Skeletal muscle tissue (tissue), 4 donors: ENCODE results near the gene MGAM2. TPM values are rescaled to one million over a fixed set of nuclear protein-coding genes. Genes with fewer than 3 reads are reported as not detected.

Source experiments
- H3K27ac ChIP-seq: one replicate; pipeline ENCODE4 v1.7.0; 2013; ENCODE audit warnings: mild to moderate bottlenecking, low read depth, low read length, inconsistent platforms
- H3K27me3 ChIP-seq, 3 donors: one replicate each; pipeline ENCODE4 v1.7.0; 2013; ENCODE audit warnings: low read length in 3 of 3; ENCODE audit not compliant: control insufficient read depth in 3 of 3, insufficient read depth in 3 of 3
- H3K36me3 ChIP-seq, 3 donors: one replicate each; pipeline ENCODE4 v1.7.0; 2013; ENCODE audit warnings: low read length in 3 of 3; ENCODE audit not compliant: control insufficient read depth in 3 of 3, insufficient read depth in 3 of 3
- H3K4me1 ChIP-seq, 3 donors: one replicate each; pipeline ENCODE4 v1.7.0; 2013; ENCODE audit warnings: low read length in 3 of 3, mild to moderate bottlenecking in 3 of 3; ENCODE audit not compliant: control insufficient read depth in 3 of 3, insufficient read depth in 3 of 3
- H3K4me3 ChIP-seq, 3 donors: one replicate each; pipeline ENCODE4 v1.7.0; 2013; ENCODE audit warnings: low read length in 3 of 3
- H3K9ac ChIP-seq, 3 donors: one replicate each; pipeline ENCODE4 v1.7.0; 2013; ENCODE audit warnings: low read length in 3 of 3, mild to moderate bottlenecking in 3 of 3, moderate library complexity in 2 of 3, low read depth in 1 of 3
- H3K9me3 ChIP-seq, 3 donors: one replicate each; pipeline ENCODE4 v1.7.0; 2013; ENCODE audit warnings: low read length in 3 of 3; ENCODE audit not compliant: control insufficient read depth in 3 of 3
- total RNA-seq: library from RNA; depleted of rRNA; stranded (reverse); fragments of >200 nt; gene quantifications from one replicate; pipeline ENCODE4 v1.2.3, GENCODE V29; 2014
- donor health status: Osteomylitis.

The MGAM2 gene
- total RNA-seq, 1 donor from 2014 or later = under 0.01 TPM

DNA sequence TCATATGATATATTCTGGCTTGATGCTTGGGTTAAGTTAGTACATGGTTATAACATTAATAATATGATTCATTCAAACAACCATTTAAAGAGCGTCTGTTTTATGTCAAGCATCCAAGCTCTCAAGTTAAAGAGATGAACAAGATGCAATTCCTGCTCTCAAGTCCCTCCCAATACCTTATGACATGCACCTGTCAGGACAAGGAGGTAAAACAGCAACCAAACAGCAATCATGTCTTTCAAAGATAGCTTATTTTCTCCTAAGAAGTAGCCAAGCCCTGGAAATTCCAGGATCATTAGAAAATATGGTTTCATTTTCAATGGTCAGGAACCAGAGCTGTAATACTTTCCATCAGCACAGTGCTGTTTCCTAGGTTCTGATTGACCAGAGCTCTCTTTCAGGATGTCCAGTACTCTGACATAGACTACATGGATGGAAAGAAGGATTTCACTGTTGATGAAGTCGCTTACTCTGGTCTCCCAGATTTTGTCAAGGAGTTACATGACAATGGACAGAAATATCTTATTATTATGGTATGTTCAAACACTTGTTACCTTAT is 29.0 kb downstream of the MGAM2 start:
- no peaks in the 10 kb centered on the region for H3K36me3 ChIP-seq
- H3K4me3 ChIP-seq = no peak overlapping the region
- no peak overlapping the region for H3K27ac ChIP-seq
- H3K9ac ChIP-seq = no peak overlapping the region
- no peaks in the 10 kb centered on the region for H3K27me3 ChIP-seq
- no peaks in the 10 kb centered on the region for H3K9me3 ChIP-seq
- H3K4me1 ChIP-seq = no peaks in the 10 kb centered on the region

DNA sequence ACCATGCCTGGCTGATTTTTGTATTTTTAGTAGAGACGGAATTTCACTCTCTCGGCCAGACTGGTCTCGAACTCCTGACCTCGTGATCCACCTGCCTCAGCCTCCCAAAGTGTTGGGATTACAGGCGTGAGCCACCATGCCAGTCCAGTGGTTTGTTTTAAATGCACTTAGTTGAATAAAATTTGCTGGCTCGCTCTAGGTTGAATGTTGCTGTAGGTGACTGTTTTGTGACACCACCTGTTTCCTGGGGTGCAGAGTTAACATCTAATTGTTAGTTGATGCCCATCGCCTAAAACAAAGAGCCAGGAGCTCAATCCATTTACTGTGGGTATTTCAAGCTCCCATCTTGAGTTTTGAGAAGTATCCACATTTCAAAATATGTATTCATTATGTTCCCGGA is 31.2 kb downstream of the MGAM2 start:
- Histone ChIP-seq H3K9me3 (no peaks in the 10 kb centered on the region), H3K9ac (no peak overlapping the region), H3K27me3 (no peaks in the 10 kb centered on the region), H3K36me3 (no peaks in the 10 kb centered on the region), H3K4me3 (no peak overlapping the region), H3K27ac (no peak overlapping the region), H3K4me1 (no peaks in the 10 kb centered on the region)

DNA sequence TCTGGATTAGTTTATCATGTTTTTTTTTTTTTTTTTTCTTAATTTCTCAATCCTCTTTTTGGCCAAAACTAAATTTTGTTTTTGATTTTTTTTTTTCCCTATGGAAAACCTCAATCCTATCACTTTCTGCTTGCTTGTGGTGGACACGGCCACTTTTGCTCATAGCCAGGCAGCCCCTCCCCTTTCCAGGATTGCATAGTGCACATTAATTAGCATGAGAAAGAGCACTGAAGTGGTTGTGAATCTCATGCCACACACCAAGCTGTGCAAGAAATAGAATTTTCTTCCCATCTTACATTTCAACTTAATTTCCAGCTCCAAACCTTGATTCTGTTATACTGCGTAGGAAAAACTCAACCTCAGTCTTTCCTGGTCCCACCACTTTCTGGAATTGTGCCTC is 34.6 kb downstream of the MGAM2 start:
- H3K9me3 ChIP-seq = no peaks in the 10 kb centered on the region
- H3K4me3 ChIP-seq = no peak overlapping the region
- H3K27me3 ChIP-seq = no peaks in the 10 kb centered on the region
- no peak overlapping the region for H3K9ac ChIP-seq
- no peaks in the 10 kb centered on the region for H3K36me3 ChIP-seq
- no peak overlapping the region for H3K27ac ChIP-seq
- no peaks in the 10 kb centered on the region for H3K4me1 ChIP-seq

DNA sequence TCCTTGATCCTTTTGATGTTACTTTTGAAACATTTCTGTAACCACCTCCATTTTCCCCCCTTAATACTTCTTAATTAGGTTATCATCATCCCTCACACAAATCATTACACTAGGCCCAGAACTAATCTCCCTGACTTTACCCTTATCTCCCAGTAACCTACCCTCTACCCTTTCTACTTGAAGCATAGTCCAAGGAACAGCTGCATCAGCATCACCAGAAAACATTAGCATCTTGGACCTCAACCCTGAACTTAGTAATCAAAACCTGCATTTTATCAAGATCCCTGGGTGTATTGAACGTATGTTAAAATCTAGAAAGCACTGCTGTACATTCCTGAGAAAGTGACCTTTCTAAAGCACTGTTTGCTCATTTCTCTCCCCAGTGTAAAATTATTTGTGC is 38.8 kb downstream of the MGAM2 start:
- Histone ChIP-seq H3K4me3 (no peak overlapping the region), H3K4me1 (no peaks in the 10 kb centered on the region), H3K36me3 (no peaks in the 10 kb centered on the region), H3K9ac (no peak overlapping the region), H3K27ac (no peak overlapping the region), H3K9me3 (no peaks in the 10 kb centered on the region), H3K27me3 (no peaks in the 10 kb centered on the region)

DNA sequence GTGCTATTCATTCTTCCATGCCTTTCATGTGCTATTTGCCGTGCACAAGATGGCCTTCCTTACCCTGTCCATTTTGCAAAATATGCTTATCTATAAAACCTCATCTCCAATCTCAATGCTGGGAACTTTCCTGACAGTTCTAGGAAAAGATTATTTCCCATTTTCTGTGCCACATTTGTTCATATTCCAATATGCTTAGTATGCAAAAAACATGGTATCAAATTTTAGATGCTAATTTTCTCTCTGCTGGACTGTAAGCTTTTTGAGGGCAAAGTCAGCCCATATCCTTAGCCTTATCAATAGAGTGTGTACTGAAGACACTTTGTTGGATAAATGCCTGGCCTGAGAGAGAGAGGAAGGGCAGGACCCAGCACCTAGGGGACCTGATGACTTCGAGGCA is 39.4 kb downstream of the MGAM2 start:
- H3K27ac ChIP-seq = no peak overlapping the region
- H3K36me3 ChIP-seq = no peaks in the 10 kb centered on the region
- H3K27me3 ChIP-seq = no peaks in the 10 kb centered on the region
- no peak overlapping the region for H3K4me3 ChIP-seq
- no peak overlapping the region for H3K9ac ChIP-seq
- no peaks in the 10 kb centered on the region for H3K4me1 ChIP-seq
- no peaks in the 10 kb centered on the region for H3K9me3 ChIP-seq

DNA sequence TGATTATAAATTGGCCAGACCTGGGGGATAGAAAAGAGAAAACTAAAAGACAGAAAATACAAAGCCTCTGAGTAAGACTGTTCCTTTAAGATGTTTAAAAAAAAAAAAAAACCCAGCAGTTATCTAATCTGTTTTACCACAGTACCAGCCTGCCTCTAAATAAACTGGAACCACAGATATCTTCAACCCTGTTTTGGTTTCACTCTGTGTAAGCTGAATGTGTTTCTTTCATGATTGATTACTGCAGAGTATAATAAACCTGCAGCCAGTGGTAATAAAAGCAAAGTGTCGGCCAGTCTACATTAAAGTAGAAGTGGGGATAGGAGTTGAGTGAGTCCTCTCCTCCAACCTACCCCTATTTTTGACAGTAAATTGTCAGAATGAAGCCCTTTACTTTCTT is 40.6 kb downstream of the MGAM2 start:
- Histone ChIP-seq H3K4me3 (no peak overlapping the region), H3K36me3 (no peaks in the 10 kb centered on the region), H3K4me1 (no peaks in the 10 kb centered on the region), H3K9ac (no peak overlapping the region), H3K9me3 (no peaks in the 10 kb centered on the region), H3K27ac (no peak overlapping the region), H3K27me3 (no peaks in the 10 kb centered on the region)

DNA sequence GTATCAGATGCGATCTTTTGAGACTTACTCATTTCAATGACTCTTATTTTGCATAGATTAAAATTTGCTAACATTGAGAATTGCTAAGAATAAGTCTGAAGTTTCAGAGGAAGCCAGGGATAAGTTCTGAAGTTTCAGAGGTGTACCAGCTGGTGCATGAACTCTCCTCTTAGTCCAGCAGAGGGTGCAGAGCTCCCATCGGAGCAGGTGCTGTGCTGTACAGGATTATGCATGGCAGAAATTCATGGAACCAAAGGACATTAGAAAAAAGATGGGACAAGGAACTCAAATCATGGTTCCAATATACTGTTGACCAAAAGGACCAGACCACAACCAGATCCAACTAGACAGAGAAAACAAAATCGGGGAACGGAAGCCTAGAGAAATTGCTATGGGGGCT is 41.9 kb downstream of the MGAM2 start:
- no peaks in the 10 kb centered on the region for H3K4me1 ChIP-seq
- no peaks in the 10 kb centered on the region for H3K9me3 ChIP-seq
- H3K4me3 ChIP-seq = no peak overlapping the region
- no peaks in the 10 kb centered on the region for H3K36me3 ChIP-seq
- H3K27me3 ChIP-seq = no peaks in the 10 kb centered on the region
- H3K9ac ChIP-seq = no peak overlapping the region
- H3K27ac ChIP-seq = no peak overlapping the region

DNA sequence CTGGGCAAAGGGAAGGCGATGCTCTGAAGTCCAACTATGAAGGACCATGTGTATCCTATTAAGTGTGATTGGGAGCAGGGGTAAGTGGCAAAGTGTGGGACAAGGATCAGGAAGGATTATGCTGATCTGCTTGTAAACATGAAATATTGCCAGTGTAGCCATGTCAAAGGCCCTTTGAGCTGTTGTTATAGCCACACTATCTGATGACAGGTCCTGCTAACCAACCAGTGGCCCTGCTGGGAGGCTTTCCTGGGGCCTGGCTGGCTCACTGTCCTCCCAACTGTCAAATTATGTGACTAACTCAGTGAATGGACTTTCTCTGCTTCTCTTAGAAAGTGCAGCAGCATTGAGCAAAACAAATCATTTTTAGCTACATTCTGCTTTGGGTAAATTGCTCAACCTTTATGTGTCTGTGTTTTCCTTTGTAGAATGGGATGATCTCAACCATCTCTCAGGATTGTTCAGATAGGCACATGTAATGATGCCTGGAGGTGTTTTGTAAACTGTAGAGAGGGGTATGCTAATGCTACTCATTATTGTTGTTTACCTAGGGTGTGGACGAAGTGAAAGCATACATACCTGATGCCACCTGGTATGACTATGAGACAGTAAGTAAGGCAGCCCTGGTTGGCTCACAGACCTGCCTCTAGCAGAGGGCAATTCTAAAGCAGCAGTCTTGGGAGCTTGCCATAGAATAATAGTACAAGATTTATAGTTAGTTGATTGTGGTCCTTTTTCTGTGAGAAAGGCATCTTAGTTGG is 47.4 kb downstream of the MGAM2 start:
- no peak overlapping the region for H3K9ac ChIP-seq
- H3K4me3 ChIP-seq = no peak overlapping the region
- H3K9me3 ChIP-seq = no peaks in the 10 kb centered on the region
- no peaks in the 10 kb centered on the region for H3K27me3 ChIP-seq
- H3K27ac ChIP-seq = no peak overlapping the region
- H3K36me3 ChIP-seq = no peaks in the 10 kb centered on the region
- no peaks in the 10 kb centered on the region for H3K4me1 ChIP-seq

DNA sequence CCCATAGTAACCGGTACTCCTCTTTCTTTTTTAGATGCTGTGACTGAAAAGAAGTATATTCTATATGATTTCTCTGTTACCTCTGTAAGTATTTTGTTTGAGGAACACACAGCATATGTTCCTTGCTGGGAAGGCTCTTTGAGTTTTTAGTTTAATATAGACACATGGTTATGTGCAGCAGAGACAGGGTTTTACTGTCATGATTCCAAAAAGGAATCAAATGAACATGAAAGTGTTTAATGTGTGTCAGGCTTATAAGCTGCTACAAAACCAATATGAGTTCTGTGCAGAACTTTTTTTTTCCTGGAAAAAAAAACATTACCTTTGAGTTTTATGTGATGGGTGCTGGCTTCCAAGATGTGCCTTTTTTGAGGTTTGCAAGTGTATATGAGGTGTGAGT is 50.4 kb downstream of the MGAM2 start:
- Histone ChIP-seq H3K27ac (no peak overlapping the region), H3K4me1 (no peaks in the 10 kb centered on the region), H3K9me3 (no peaks in the 10 kb centered on the region), H3K36me3 (no peaks in the 10 kb centered on the region), H3K27me3 (no peaks in the 10 kb centered on the region), H3K9ac (no peak overlapping the region), H3K4me3 (no peak overlapping the region)

DNA sequence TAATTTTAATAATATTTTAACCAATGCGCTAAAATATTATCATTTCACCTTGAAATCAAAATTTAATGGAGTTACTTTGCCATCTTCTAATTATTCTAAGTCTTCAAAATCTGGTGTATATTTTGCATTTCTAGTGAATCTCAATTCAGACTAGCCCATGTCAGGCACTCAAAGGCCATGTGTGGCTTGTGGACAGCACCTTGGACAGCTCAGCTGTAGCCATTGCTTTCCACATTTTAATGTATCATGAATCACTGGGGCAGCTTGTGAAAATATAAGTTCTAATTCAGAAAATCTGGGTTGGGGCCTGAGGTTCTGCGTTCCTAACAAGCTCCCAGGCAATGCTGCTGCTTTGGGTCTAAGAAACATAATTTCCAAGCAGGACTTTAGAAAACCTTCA is 57.2 kb downstream of the MGAM2 start:
- Histone ChIP-seq H3K27ac (no peak overlapping the region), H3K9me3 (no peaks in the 10 kb centered on the region), H3K4me3 (no peak overlapping the region), H3K36me3 (no peaks in the 10 kb centered on the region), H3K9ac (no peak overlapping the region), H3K27me3 (no peaks in the 10 kb centered on the region), H3K4me1 (no peaks in the 10 kb centered on the region)
